Smooth muscle cell (in vitro differentiated cells): Measurements from ENCODE around the gene EXOC3L1. TPM values are rescaled to one million over a fixed set of nuclear protein-coding genes. Genes with fewer than 3 reads are reported as not detected.

Source experiments
- DNase-seq: peaks from one replicate; lab custom pipeline; 2025; ENCODE audit not compliant: unreplicated experiment; lab: John Stamatoyannopoulos, UW
- H2AFZ ChIP-seq: fragments of 200-600 bp; sonication (generic); 2 replicates; pipeline ENCODE4 v1.6.0; 2016; ENCODE audit warnings: antibody characterized with exemption, low read depth, mild to moderate bottlenecking
- H3F3A ChIP-seq: fragments of 200-600 bp; sonication (generic); 2 replicates; pipeline ENCODE4 v1.6.0; 2017; ENCODE audit warnings: antibody characterized with exemption, low read depth
- H3K27ac ChIP-seq: fragments of 200-600 bp; sonication (generic); 2 replicates; pipeline ENCODE4 v1.5.1; 2016; ENCODE audit warnings: low read depth, mild to moderate bottlenecking
- H3K27me3 ChIP-seq: fragments of 200-600 bp; sonication (generic); 2 replicates; pipeline ENCODE4 v1.6.1; 2016; ENCODE audit warnings: low read depth, mild to moderate bottlenecking
- H3K36me3 ChIP-seq: fragments of 200-600 bp; sonication (generic); 2 replicates; pipeline ENCODE4 v1.5.1; 2016; ENCODE audit warnings: low read depth
- H3K4me1 ChIP-seq: fragments of 200-600 bp; sonication (generic); 2 replicates; pipeline ENCODE4 v1.5.1; 2016; ENCODE audit warnings: low read depth
- H3K4me2 ChIP-seq: fragments of 200-600 bp; sonication (generic); 2 replicates; pipeline ENCODE4 v1.6.0; 2016; ENCODE audit warnings: mild to moderate bottlenecking
- H3K4me3 ChIP-seq: fragments of 200-600 bp; sonication (generic); 2 replicates; pipeline ENCODE4 v1.5.1; 2016; ENCODE audit warnings: mild to moderate bottlenecking
- H3K79me2 ChIP-seq: fragments of 200-600 bp; sonication (generic); 2 replicates; pipeline ENCODE4 v1.6.0; 2016; ENCODE audit warnings: low read depth, mild to moderate bottlenecking
- H3K9ac ChIP-seq: fragments of 200-600 bp; sonication (generic); 2 replicates; pipeline ENCODE4 v1.6.0; 2016; ENCODE audit warnings: low read depth
- H3K9me3 ChIP-seq: fragments of 200-600 bp; sonication (generic); replicated peaks from 2 replicates; pipeline ENCODE4 v1.5.1; 2016; ENCODE audit warnings: low read depth
- H4K20me1 ChIP-seq: fragments of 200-600 bp; sonication (generic); 2 replicates; pipeline ENCODE4 v1.6.0; 2016; ENCODE audit warnings: low read depth
- CTCF ChIP-seq: fragments of 200-600 bp; sonication (generic); IDR thresholded peaks from 2 replicates; pipeline ENCODE4 v1.5.1; 2017; ENCODE audit warnings: borderline replicate concordance, mild to moderate bottlenecking, antibody characterized with exemption; ENCODE audit not compliant: insufficient read depth, poor library complexity, severe bottlenecking
- WGBS: methylation state at CpG from one replicate; pipeline ENCODE4 v1.1.7; 2016; ENCODE audit warnings: low lambda C conversion rate; 5-methylcytosine and 5-hydroxymethylcytosine counted together
- polyA plus RNA-seq: library from polyadenylated mRNA; unstranded; fragments of >200 nt; fragmentation: Nextera tagmentation; extraction: Ambion mirVana; gene quantifications from 2 replicates; pipeline ENCODE4 v1.2.1, GENCODE V29; 2016
- total RNA-seq: library from RNA; depleted of rRNA; stranded (reverse); fragments of >200 nt; gene quantifications from 2 replicates; pipeline ENCODE4 v1.2.3, GENCODE V29; 2014

Gene EXOC3L1
- total and polyA plus RNA-seq, 2 experiments from 2014 or later = 0.51 TPM; not detected in 1

- Histone ChIP-seq H4K20me1 (peaks cover 71% of the 10 kb centered on the region), H3K27me3 (peaks cover 69% of the 10 kb centered on the region), H3K79me2 (no peaks in the 10 kb centered on the region), H3K4me1 (peaks cover 17% of the 10 kb centered on the region), H3K27ac (no peak overlapping the region), H2AFZ (peak overlapping the region; percentile 87), H3K4me3 (peak overlapping the region; percentile 92), H3F3A (no peaks in the 10 kb centered on the region), H3K4me2 (peak overlapping the region; percentile 96), H3K36me3 (no peaks in the 10 kb centered on the region), H3K9me3 (no peaks in the 10 kb centered on the region), H3K9ac (peak overlapping the region; percentile 47)
- WGBS = 6% methylated on average over 34 of the region's 34 CpGs
- TF ChIP-seq CTCF = no peak
- no peak for DNase-seq
Measured at GRCh38 chr16:67158637-67159600, 31.0 kb downstream of the EXOC3L1 start.

DNA sequence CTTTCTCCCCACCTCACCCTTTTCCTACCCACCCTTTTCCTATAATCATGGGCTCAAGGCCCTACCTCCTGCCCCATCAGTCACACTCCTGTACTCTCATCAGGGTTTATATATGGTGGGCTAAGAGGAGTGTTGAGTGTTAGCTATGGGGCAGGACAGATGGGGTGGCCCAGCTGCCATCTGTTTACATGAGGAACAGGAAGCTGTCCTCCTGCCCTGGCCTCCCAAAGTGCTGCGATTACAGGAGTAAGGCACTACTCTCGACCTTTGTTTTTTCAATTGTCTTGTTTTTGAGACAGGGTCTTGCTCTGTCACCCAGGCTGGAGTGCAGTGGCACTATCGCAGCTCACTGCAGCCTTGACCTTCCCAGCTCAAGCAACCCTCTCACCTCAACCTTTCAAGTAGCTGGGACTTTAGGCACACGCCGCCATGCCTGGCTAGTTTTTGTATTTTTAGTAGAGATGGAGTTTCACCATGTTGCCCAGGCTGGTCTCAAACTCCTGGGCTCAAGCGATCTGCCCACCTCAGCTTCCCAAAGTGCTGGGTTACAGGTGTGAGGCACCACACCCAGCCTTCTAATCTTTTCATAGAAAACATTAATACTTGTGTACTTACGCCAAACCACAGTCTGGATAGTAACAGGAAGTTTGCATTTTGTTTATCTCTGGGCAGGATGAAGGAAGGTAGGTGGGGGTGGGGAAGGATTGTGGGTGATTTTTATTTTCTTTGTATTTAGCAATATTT, 31.9 kb downstream of the EXOC3L1 start:
- H3K27ac ChIP-seq = no peak overlapping the region
- DNase-seq = no peak
- H3K4me2 ChIP-seq = no peak overlapping the region
- H3F3A ChIP-seq = no peaks in the 10 kb centered on the region
- H3K4me3 ChIP-seq = no peak overlapping the region
- H4K20me1 ChIP-seq = peaks cover 62% of the 10 kb centered on the region
- no peaks in the 10 kb centered on the region for H3K79me2 ChIP-seq
- TF ChIP-seq CTCF = no peak
- H2AFZ ChIP-seq = no peak overlapping the region
- peaks cover 10% of the 10 kb centered on the region for H3K4me1 ChIP-seq
- no peak overlapping the region for H3K9ac ChIP-seq
- 78% methylated on average over 7 of the region's 7 CpGs for WGBS
- H3K27me3 ChIP-seq = peaks cover 62% of the 10 kb centered on the region
- no peaks in the 10 kb centered on the region for H3K9me3 ChIP-seq
- H3K36me3 ChIP-seq = no peaks in the 10 kb centered on the region

DNA sequence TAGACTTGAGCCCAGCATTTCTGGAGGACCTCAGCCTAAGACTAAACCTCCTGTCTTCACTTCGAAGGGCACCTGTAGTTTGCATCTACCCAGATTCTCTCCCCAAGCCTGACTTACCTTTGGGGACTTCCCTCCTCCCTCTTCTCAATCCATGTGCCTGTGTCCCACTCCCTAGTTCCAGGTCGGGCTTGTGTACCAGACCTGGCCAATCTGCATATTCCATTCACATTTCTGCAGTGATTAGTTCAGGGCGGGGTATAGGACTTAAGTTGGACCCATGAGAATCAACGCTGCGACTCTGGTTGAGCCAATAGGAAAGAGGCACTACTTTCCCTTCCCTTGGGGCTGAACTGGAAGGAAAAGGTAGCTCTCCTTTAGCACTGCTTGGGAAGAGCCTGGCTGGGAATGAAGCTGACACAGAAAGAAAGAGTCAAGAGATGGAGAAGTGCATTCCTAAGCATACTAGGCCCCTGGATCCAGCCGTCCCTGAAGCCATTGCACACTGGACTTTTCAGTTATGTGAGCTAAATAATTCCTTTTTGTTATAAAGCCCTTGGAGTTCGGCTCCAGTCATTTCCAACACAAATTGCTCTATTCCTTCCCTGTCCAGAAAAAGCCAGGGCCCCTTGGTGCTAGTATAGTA, 32.7 kb downstream of the EXOC3L1 start:
- DNase-seq = no peak
- H3K4me1 ChIP-seq = peaks cover 6% of the 10 kb centered on the region
- no peak for TF ChIP-seq CTCF
- H2AFZ ChIP-seq = no peak overlapping the region
- H3K4me3 ChIP-seq = no peak overlapping the region
- peaks cover 53% of the 10 kb centered on the region for H3K27me3 ChIP-seq
- H3K79me2 ChIP-seq = no peaks in the 10 kb centered on the region
- 67% methylated on average over 7 of the region's 7 CpGs for WGBS
- H4K20me1 ChIP-seq = peaks cover 54% of the 10 kb centered on the region
- no peaks in the 10 kb centered on the region for H3F3A ChIP-seq
- H3K27ac ChIP-seq = no peak overlapping the region
- H3K9me3 ChIP-seq = no peaks in the 10 kb centered on the region
- no peaks in the 10 kb centered on the region for H3K36me3 ChIP-seq
- no peak overlapping the region for H3K9ac ChIP-seq
- H3K4me2 ChIP-seq = no peak overlapping the region
